HEK293T (cell line): ENCODE data around the gene NUDT19.

Source experiments
- ARNT ChIP-seq: fragments of 450-650 bp; IDR thresholded peaks from 2 replicates; pipeline ENCODE4 v1.6.1; 2017; ENCODE audit warnings: mild to moderate bottlenecking
- BHLHE40 ChIP-seq: fragments of 450-650 bp; IDR thresholded peaks from 2 replicates; pipeline ENCODE4 v1.6.1; 2016; ENCODE audit warnings: mild to moderate bottlenecking, moderate library complexity, borderline replicate concordance
- CTBP1 ChIP-seq: fragments of 450-650 bp; IDR thresholded peaks from 2 replicates; pipeline ENCODE4 v1.6.1; 2016; ENCODE audit warnings: borderline replicate concordance
- ELF4 ChIP-seq: fragments of 450-650 bp; IDR thresholded peaks from 2 replicates; pipeline ENCODE4 v1.6.1; 2017; ENCODE audit warnings: antibody characterized with exemption
- FOXA1 ChIP-seq: fragments of 450-650 bp; IDR thresholded peaks from 2 replicates; pipeline ENCODE4 v1.6.1; 2016; ENCODE audit warnings: mild to moderate bottlenecking
- FOXK2 ChIP-seq: fragments of 450-650 bp; IDR thresholded peaks from 2 replicates; pipeline ENCODE4 v1.6.1; 2016; ENCODE audit warnings: mild to moderate bottlenecking
- FOXM1 ChIP-seq: fragments of 450-650 bp; IDR thresholded peaks from 2 replicates; pipeline ENCODE4 v1.6.1; 2017; ENCODE audit warnings: mild to moderate bottlenecking, borderline replicate concordance
- HDGF ChIP-seq: fragments of 450-650 bp; IDR thresholded peaks from 2 replicates; pipeline ENCODE4 v1.6.1; 2017; ENCODE audit warnings: antibody characterized with exemption, borderline replicate concordance
- L3MBTL2 ChIP-seq: fragments of 450-650 bp; conservative IDR thresholded peaks from 2 replicates; pipeline ENCODE4 v1.6.1; 2016; ENCODE audit warnings: mild to moderate bottlenecking
- NFRKB ChIP-seq: fragments of 450-650 bp; IDR thresholded peaks from 2 replicates; pipeline ENCODE4 v1.6.1; 2016; ENCODE audit warnings: mild to moderate bottlenecking, moderate library complexity
- PKNOX1 ChIP-seq: fragments of 450-650 bp; IDR thresholded peaks from 2 replicates; pipeline ENCODE4 v1.6.1; 2016
- SP1 ChIP-seq: fragments of 450-650 bp; IDR thresholded peaks from 2 replicates; pipeline ENCODE4 v1.6.1; 2017
- TARDBP ChIP-seq: fragments of 450-650 bp; IDR thresholded peaks from 2 replicates; pipeline ENCODE4 v1.6.1; 2016
- ZNF384 ChIP-seq: fragments of 450-650 bp; IDR thresholded peaks from 2 replicates; pipeline ENCODE4 v1.6.1; 2016

- TF ChIP-seq ZNF384 = no peak
- no peak for TF ChIP-seq L3MBTL2
- TF ChIP-seq NFRKB = no peak
- TF ChIP-seq SP1 = no peak
- TF ChIP-seq CTBP1 = no peak
- TF ChIP-seq BHLHE40 = no peak
- no peak for TF ChIP-seq FOXM1
- TF ChIP-seq FOXK2 = no peak
- no peak for TF ChIP-seq TARDBP
- no peak for TF ChIP-seq HDGF
- no peak for TF ChIP-seq FOXA1
- no peak for TF ChIP-seq ARNT
- TF ChIP-seq PKNOX1 = no peak
- no peak for TF ChIP-seq ELF4
These were observed 38.6 kb upstream of the NUDT19 start for GRCh38 chr19:32652894-32653598.
